OCI-LY1 (cell line): ENCODE measurements around the gene CACNA1I.

ENCODE experiments used
- CTCF ChIP-seq: fragments of 200-600 bp; sonication (generic), shearing (Covaris generic); IDR thresholded peaks from 2 replicates; pipeline ENCODE4 v1.5.1; 2017; ENCODE audit warnings: mild to moderate bottlenecking, antibody characterized with exemption, low read length, moderate library complexity, mixed read lengths
- EZH2 ChIP-seq: fragments of 200-600 bp; sonication (generic), shearing (Covaris generic); IDR thresholded peaks from 2 replicates; pipeline ENCODE4 v1.8.0; 2017; ENCODE audit warnings: borderline replicate concordance, mixed run types, mild to moderate bottlenecking, antibody characterized with exemption, low read length, moderate library complexity, mixed read lengths

DNA sequence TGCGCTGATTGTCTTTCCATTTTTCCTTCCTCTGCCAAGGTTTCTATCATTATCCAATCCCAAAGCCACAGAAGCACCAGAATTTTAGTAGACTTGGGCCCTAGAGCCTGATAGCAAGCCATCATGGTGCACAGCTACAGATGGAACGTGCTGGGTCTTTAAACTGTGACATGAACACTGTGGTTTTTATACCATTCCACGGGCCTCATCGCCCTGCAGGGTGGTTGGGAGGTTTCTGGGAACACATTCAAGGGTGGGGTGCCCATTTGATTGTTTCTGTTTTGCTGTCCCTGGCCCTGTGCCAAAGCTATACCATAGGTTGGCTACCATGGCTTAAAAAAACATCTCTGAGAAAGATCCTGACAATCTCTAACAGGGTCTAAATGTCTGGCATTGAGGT, 151.9 kb downstream of the CACNA1I start:
- TF ChIP-seq EZH2: no peak
- TF ChIP-seq CTCF: no peak
